ENCODE measurements around the gene RALGAPA1. TPM values are rescaled to one million over a fixed set of nuclear protein-coding genes. Genes with fewer than 3 reads are reported as not detected.
"Not testable (repeated sequence)": the region's sequence is repeated elsewhere in the genome, so short reads cannot be mapped to it uniquely, and the experiment has no call there.

The RALGAPA1 gene
- total RNA-seq = 10 to 100 TPM; 16.2 to 23.3 (median 19.7) TPM
- long read RNA-seq, partial matches to known transcripts = 1 of 1 reads
- long read RNA-seq, other reads (novel, unspliced or antisense) = 0 of 1 reads

- H3K9me3 ChIP-seq; H3K36me3 ChIP-seq; H3K27me3 ChIP-seq; intact Hi-C loops (cut with DNase I): not testable (repeated sequence)
- Histone ChIP-seq H3K27ac (peak within 1 kb of the TSS; percentile 86 to 88 (median 87)), H3K4me3 (peak within 1 kb of the TSS; percentile 51 to 66 (median 61)), H3K4me1 (peaks cover 0 to 22% (median 0%) of the 10 kb centered on the region in 4 donors)
- 0% methylated on average over 42 of the region's 66 CpGs for WGBS (ENCODE audit: insufficient coverage, low coverage, low lambda C conversion rate, missing lambda C conversion rate)
- DNase-seq = peak; percentile 88 to 93 (median 92)
- peak; percentile 92 for TF ChIP-seq POLR2A (IDR thresholded peaks at IDR 0.05)
- TF ChIP-seq, protein P1, sequence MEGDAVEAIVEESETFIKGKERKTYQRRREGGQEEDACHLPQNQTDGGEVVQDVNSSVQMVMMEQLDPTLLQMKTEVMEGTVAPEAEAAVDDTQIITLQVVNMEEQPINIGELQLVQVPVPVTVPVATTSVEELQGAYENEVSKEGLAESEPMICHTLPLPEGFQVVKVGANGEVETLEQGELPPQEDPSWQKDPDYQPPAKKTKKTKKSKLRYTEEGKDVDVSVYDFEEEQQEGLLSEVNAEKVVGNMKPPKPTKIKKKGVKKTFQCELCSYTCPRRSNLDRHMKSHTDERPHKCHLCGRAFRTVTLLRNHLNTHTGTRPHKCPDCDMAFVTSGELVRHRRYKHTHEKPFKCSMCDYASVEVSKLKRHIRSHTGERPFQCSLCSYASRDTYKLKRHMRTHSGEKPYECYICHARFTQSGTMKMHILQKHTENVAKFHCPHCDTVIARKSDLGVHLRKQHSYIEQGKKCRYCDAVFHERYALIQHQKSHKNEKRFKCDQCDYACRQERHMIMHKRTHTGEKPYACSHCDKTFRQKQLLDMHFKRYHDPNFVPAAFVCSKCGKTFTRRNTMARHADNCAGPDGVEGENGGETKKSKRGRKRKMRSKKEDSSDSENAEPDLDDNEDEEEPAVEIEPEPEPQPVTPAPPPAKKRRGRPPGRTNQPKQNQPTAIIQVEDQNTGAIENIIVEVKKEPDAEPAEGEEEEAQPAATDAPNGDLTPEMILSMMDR (IDR thresholded peaks at IDR 0.05) = peak in 3 of 4 donors; percentile 19 to 36 (median 34)
- peak; percentile 94 to 98 (median 95) for ATAC-seq
Observed at GRCh38 chr14:35808638-35809563, at the start of gene RALGAPA1. RALGAPA1 (minus strand) TSS chr14:35809295; CDS start chr14:35808835, 460 bp downstream.

GRCh38 chr14:35858521-35859209 lies 49.6 kb upstream of the RALGAPA1 start:
- peaks cover 0 to 5% (median 1%) of the 10 kb centered on the region in 4 donors for H3K36me3 ChIP-seq
- DNase-seq (no peak), ATAC-seq (no peak)
- intact Hi-C loops (cut with DNase I) = no loop called here
- WGBS (ENCODE audit: insufficient coverage, low coverage, low lambda C conversion rate, missing lambda C conversion rate) = 92% methylated on average over 3 of the region's 7 CpGs
- no peak overlapping the region for H3K4me3 ChIP-seq
- no peaks in the 10 kb centered on the region for H3K4me1 ChIP-seq
- H3K27me3 ChIP-seq = no peaks in the 10 kb centered on the region
- TF ChIP-seq, protein P1 (IDR thresholded peaks at IDR 0.05) = no peak
- no peak for TF ChIP-seq POLR2A (IDR thresholded peaks at IDR 0.05)
- no peak overlapping the region for H3K27ac ChIP-seq
- H3K9me3 ChIP-seq = no peaks in the 10 kb centered on the region

DNA sequence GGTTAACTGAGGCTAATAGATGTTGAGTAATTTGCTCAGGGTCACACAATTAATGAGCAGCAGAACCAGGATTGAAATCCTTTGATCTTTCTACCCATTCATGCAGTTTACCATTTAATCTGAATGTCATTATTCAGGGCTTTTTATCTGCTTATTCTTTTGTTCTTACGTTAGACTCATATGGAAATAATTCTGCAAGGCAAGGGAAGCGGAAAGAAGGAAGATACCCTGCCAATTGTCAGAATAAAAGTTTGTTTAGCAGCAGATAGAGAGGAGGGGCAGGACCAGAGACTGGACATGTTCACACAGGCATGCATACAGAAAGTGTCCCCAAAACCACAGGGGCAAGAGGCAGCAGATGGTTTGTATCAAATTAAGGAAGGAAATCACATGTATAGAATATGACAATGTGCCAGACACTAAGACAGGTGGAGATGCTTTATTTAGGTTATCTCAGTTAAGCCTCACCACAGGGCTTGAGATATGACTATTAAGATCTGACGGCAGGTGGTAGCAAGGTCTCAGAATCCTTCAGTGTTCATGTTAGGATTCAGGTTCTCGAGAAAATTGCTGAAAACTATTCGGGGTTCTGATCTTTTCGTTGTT lies 46.9 kb upstream of the RALGAPA1 start:
- Histone ChIP-seq H3K4me1 (no peaks in the 10 kb centered on the region), H3K36me3 (no peaks in the 10 kb centered on the region), H3K9me3 (no peaks in the 10 kb centered on the region), H3K27me3 (no peaks in the 10 kb centered on the region), H3K4me3 (no peak overlapping the region), H3K27ac (no peak overlapping the region)
- TF ChIP-seq, protein P1 (IDR thresholded peaks at IDR 0.05) = no peak
- no peak for TF ChIP-seq POLR2A (IDR thresholded peaks at IDR 0.05)
- intact Hi-C loops (cut with DNase I) = no loop called here
- DNase-seq = no peak
- ATAC-seq = peak in 1 of 4 donors; percentile 20
- 62% methylated on average over 6 of the region's 6 CpGs for WGBS (ENCODE audit: insufficient coverage, low coverage, low lambda C conversion rate, missing lambda C conversion rate)

- ATAC-seq (no peak), DNase-seq (no peak)
- no peak overlapping the region for H3K4me3 ChIP-seq
- no peak overlapping the region for H3K27ac ChIP-seq
- WGBS (ENCODE audit: insufficient coverage, low coverage, low lambda C conversion rate, missing lambda C conversion rate) = 63% methylated on average over 1 of the region's 1 CpG
- no peaks in the 10 kb centered on the region for H3K4me1 ChIP-seq
- TF ChIP-seq POLR2A (IDR thresholded peaks at IDR 0.05) = no peak
- TF ChIP-seq, protein P1 (IDR thresholded peaks at IDR 0.05) = no peak
- intact Hi-C loops (cut with DNase I) = no loop called here
- H3K9me3 ChIP-seq = no peaks in the 10 kb centered on the region
- H3K36me3 ChIP-seq = no peaks in the 10 kb centered on the region
- H3K27me3 ChIP-seq = no peaks in the 10 kb centered on the region
Observed at GRCh38 chr14:35854696-35855270, 45.7 kb upstream of the RALGAPA1 start.

All from right lobe of liver (tissue), 6 donors.